Spleen (tissue), 7 donors: ENCODE data around the gene VPS35L.

Experiments used
- CTCF ChIP-seq, 11 experiments: fragments of 200-600 bp in 7 of 11; fragments of 450-650 bp in 4 of 11; sonication (generic) in 4 of 11; IDR thresholded peaks in 8 of 11; conservative IDR thresholded peaks in 3 of 11; 1 replicate in 7 of 11; 2 replicates in 4 of 11; pipeline versions ENCODE4 v1.4.0 to v1.8.0; 2016 to 2021; ENCODE audit warnings: antibody characterized with exemption in 11 of 11, inconsistent platforms in 4 of 11, mild to moderate bottlenecking in 1 of 11
- POLR2A ChIP-seq, 3 donors: fragments of 450-650 bp; IDR thresholded peaks; one replicate each; pipeline ENCODE4 v1.5.1; 2017; ENCODE audit warnings: antibody characterized with exemption in 3 of 3, mild to moderate bottlenecking in 1 of 3
- donor health status: DM: no; HTN: no; CAD: no; lungs with moderate emphysema.
- donor health status: DM: no; HTN: no; CAD: no.
- donor health status: DM: no; HTN: no; CAD: no.

GRCh38 chr16:19710191-19710908 lies 154.8 kb downstream of the VPS35L start:
- TF ChIP-seq CTCF (IDR thresholded peaks at IDR 0.05 in 8 of 11, conservative IDR thresholded peaks at IDR 0.05 in 3 of 11): no peak
- TF ChIP-seq POLR2A (IDR thresholded peaks at IDR 0.05): no peak
